K562 (cell line): ENCODE results near the gene PKDCC. TPM values are rescaled to one million over a fixed set of nuclear protein-coding genes. Genes with fewer than 3 reads are reported as not detected.

ENCODE experiments used
- ATAC-seq: fragments of 200-7000 bp; cut with Tn5 transposase; 3 replicates; pipeline ENCODE4 v1.9.1; 2020; ENCODE audit warnings: moderate library complexity
- BruUV-seq: library from RNA; stranded (reverse); fragments of 400-500 nt; replicated peaks from 2 replicates; lab custom pipeline; 2021; lab: Mats Ljungman, UMichigan
- CTCF ChIA-PET: fragments of 300-600 bp; formaldehyde crosslinking; extraction: SDS; loops from one replicate; lab custom pipeline; 2021; ENCODE audit warnings: low intra/inter-chr PET ratio; lab: Yijun Ruan, JAX
- POLR2A ChIA-PET: fragments of 300-600, 350-650 bp; sonication (Branson Sonifier 250); formaldehyde crosslinking; extraction: SDS; loops from one replicate; lab custom pipeline; 2021; ENCODE audit warnings: antibody characterized with exemption, inconsistent platforms; lab: Yijun Ruan, JAX
- DNase-seq, 4 experiments: peaks; one replicate each; pipeline versions ENCODE4 v3.0.0 to v3.0.0-alpha.2; 2011 to 2018; ENCODE audit warnings: low spot score in 3 of 4, mixed read lengths in 3 of 4; ENCODE audit errors: extremely low read depth in 1 of 4
- FAIRE-seq: peaks from 2 replicates; lab custom pipeline; 2011; peaks lifted over from hg19 to GRCh38; lab: Jason Lieb, UNC
- H2AFZ ChIP-seq: 2 replicates; pipeline ENCODE4 v1.6.0; 2011; ENCODE audit warnings: low read depth, low read length, control low read depth, inconsistent platforms
- H3K27ac ChIP-seq: fragments of 200-600 bp; 3 replicates; pipeline ENCODE4 v1.8.0; 2011; ENCODE audit warnings: low read depth, mild to moderate bottlenecking, control low read depth, inconsistent platforms, low read length, moderate library complexity, mixed read lengths; ENCODE audit errors: extremely low read depth
- H3K27me3 ChIP-seq, 2 experiments: fragments of 300-600 bp in 1 of 2; 2 replicates in 1 of 2; 3 replicates in 1 of 2; pipeline versions ENCODE4 v1.6.0 to v1.8.0; 2011; ENCODE audit warnings: inconsistent platforms in 2 of 2, low read length in 2 of 2, mild to moderate bottlenecking in 1 of 2, mixed read lengths in 1 of 2, moderate library complexity in 1 of 2; ENCODE audit not compliant: control insufficient read depth in 2 of 2, insufficient read depth in 2 of 2
- H3K36me3 ChIP-seq: fragments of 300-600 bp; 3 replicates; pipeline ENCODE4 v1.8.0; 2011; ENCODE audit warnings: mild to moderate bottlenecking, low read length, inconsistent platforms; ENCODE audit not compliant: control insufficient read depth, insufficient read depth
- H3K4me1 ChIP-seq, 2 experiments: fragments of 200-600 bp in 1 of 2; replicated peaks in 1 of 2; 2 replicates in 1 of 2; 3 replicates in 1 of 2; pipeline versions ENCODE4 v1.5.1 to v1.8.0; 2011; ENCODE audit warnings: inconsistent platforms in 2 of 2, low read length in 2 of 2, mild to moderate bottlenecking in 1 of 2, mixed read lengths in 1 of 2, moderate library complexity in 1 of 2; ENCODE audit not compliant: control insufficient read depth in 2 of 2, insufficient read depth in 2 of 2
- H3K4me2 ChIP-seq: 2 replicates; pipeline ENCODE4 v1.6.1; 2011; ENCODE audit warnings: low read length, control low read depth, inconsistent platforms, mixed read lengths; ENCODE audit not compliant: insufficient read depth
- H3K4me3 ChIP-seq: fragments of 200-600 bp; sonication (generic), shearing (Covaris generic); 2 replicates; pipeline ENCODE4 v1.5.1; 2016; ENCODE audit warnings: control low read depth, inconsistent platforms
- H3K79me2 ChIP-seq: fragments of 200-600 bp; 3 replicates; pipeline ENCODE4 v1.8.0; 2011; ENCODE audit warnings: low read length, inconsistent platforms; ENCODE audit not compliant: control insufficient read depth, insufficient read depth
- H3K9ac ChIP-seq, 2 experiments: 2 replicates each; pipeline versions ENCODE4 v1.6.0 to v1.6.1; 2011; ENCODE audit warnings: low read depth in 2 of 2, low read length in 2 of 2, control low read depth in 1 of 2, inconsistent platforms in 1 of 2, mild to moderate bottlenecking in 1 of 2, mixed read lengths in 1 of 2; ENCODE audit not compliant: insufficient read depth in 1 of 2
- H3K9me1 ChIP-seq: one replicate; pipeline ENCODE4 v1.6.0; 2011; ENCODE audit warnings: inconsistent platforms, mild to moderate bottlenecking, low read length, moderate library complexity; ENCODE audit not compliant: control insufficient read depth, insufficient read depth
- H3K9me3 ChIP-seq: replicated peaks from 2 replicates; pipeline ENCODE4 v1.5.1; 2011; ENCODE audit warnings: low read depth, low read length, inconsistent platforms; ENCODE audit not compliant: control insufficient read depth, insufficient read depth
- H4K20me1 ChIP-seq: replicated peaks from 2 replicates; pipeline ENCODE4 v1.6.1; 2011; ENCODE audit warnings: low read length, inconsistent platforms, mixed read lengths; ENCODE audit not compliant: control insufficient read depth, insufficient read depth
- ARID1B ChIP-seq: fragments of 450-650 bp; IDR thresholded peaks from 2 replicates; pipeline ENCODE4 v1.6.1; 2016; ENCODE audit warnings: antibody characterized with exemption, mild to moderate bottlenecking, inconsistent platforms
- CBFA2T3 ChIP-seq: fragments of 450-650 bp; IDR thresholded peaks from 2 replicates; pipeline ENCODE4 v1.6.1; 2017
- FOXA3 ChIP-seq, 2 experiments: fragments of 450-650 bp in 1 of 2; sonication (generic) in 1 of 2; formaldehyde crosslinking; IDR thresholded peaks in 1 of 2; conservative IDR thresholded peaks in 1 of 2; 2 replicates each; pipeline versions ENCODE4 v1.4.0 to v1.8.0; 2020 to 2022; ENCODE audit warnings: mild to moderate bottlenecking in 2 of 2, missing genetic modification reagents in 1 of 2
- FOXJ2 ChIP-seq: fragments of 200-800 bp; sonication (Bioruptor generic); IDR thresholded peaks from 2 replicates; pipeline ENCODE4 v1.6.1; 2016; ENCODE audit warnings: missing genetic modification characterization, missing compliant biosample characterization
- GATA2 ChIP-seq: sonication (generic); formaldehyde crosslinking; IDR thresholded peaks from 2 replicates; pipeline ENCODE4 v1.4.0; 2020; ENCODE audit warnings: mild to moderate bottlenecking, missing genetic modification reagents
- MAFG ChIP-seq: fragments of 450-650 bp; conservative IDR thresholded peaks from 2 replicates; pipeline ENCODE4 v1.6.1; 2016; ENCODE audit warnings: missing genetic modification characterization, missing compliant biosample characterization
- MTA1 ChIP-seq: fragments of 450-650 bp; IDR thresholded peaks from 2 replicates; pipeline ENCODE4 v1.6.1; 2017; ENCODE audit warnings: borderline replicate concordance
- SOX6 ChIP-seq: fragments of 450-650 bp; IDR thresholded peaks from 2 replicates; pipeline ENCODE4 v1.6.1; 2014; ENCODE audit warnings: mild to moderate bottlenecking
- TAL1 ChIP-seq: fragments of 450-650 bp; IDR thresholded peaks from 2 replicates; pipeline ENCODE4 v1.6.1; 2016; ENCODE audit warnings: mild to moderate bottlenecking
- TCF3 ChIP-seq: sonication (generic); formaldehyde crosslinking; IDR thresholded peaks from 2 replicates; pipeline ENCODE4 v1.4.0; 2020; ENCODE audit warnings: mild to moderate bottlenecking, missing genetic modification reagents
- TEAD4 ChIP-seq, 2 experiments: sonication (generic) in 1 of 2; formaldehyde crosslinking in 1 of 2; IDR thresholded peaks; 2 replicates each; pipeline versions ENCODE4 v1.6.1 to v1.8.0; 2012 to 2022; ENCODE audit warnings: borderline replicate concordance in 1 of 2, inconsistent platforms in 1 of 2, low read length in 1 of 2, mild to moderate bottlenecking in 1 of 2, missing genetic modification reagents in 1 of 2
- WGBS: fragments of 100-300 bp; shearing (Covaris generic); methylation state at CpG from one replicate; pipeline ENCODE4 v1.1.6; 2016; ENCODE audit warnings: low coverage, mixed read lengths; ENCODE audit not compliant: insufficient coverage; ENCODE audit errors: missing lambda C conversion rate; 5-methylcytosine and 5-hydroxymethylcytosine counted together
- in situ Hi-C: fragments of 300-500 bp; cut with MboI; formaldehyde crosslinking; loops from 4 replicates; pipeline ENCODE4 v1.15.0; 2018; ENCODE audit warnings: inconsistent platforms, mixed read lengths
- intact Hi-C: fragments of 100-400 bp; cut with micrococcal nuclease; formaldehyde crosslinking; loops from 2 replicates; pipeline ENCODE4 v1.14.2; 2022
- polyA plus RNA-seq, 8 experiments: library from polyadenylated mRNA; depleted of rRNA in 4 of 8; stranded (reverse) in 5 of 8; unstranded in 3 of 8; fragments of >200 nt; fragmentation: Nextera tagmentation in 2 of 8; fragmentation: Illumina TruSeq in 1 of 8; extraction: Ambion mirVana in 2 of 8; extraction: Trizol in 1 of 8; gene quantifications; 2 replicates each; pipeline versions ENCODE4 v1.2.1 to v1.2.3, GENCODE V29; 2011 to 2014; ENCODE audit warnings: inconsistent platforms in 1 of 8, missing spikeins in 1 of 8
- total RNA-seq, 7 experiments: library from RNA; depleted of rRNA in 6 of 7; stranded (reverse); fragments of >200 nt in 6 of 7; fragmentation: Illumina TruSeq in 2 of 7; extraction: Trizol in 2 of 7; gene quantifications; 2 replicates each; pipeline versions ENCODE4 v1.2.1 to v1.2.3, GENCODE V29; 2011 to 2021; ENCODE audit warnings: low replicate concordance in 1 of 7
- TF ChIP-seq, protein P1 (sequence below): fragments of 450-650 bp; IDR thresholded peaks from 2 replicates; pipeline ENCODE4 v1.6.1; 2016; ENCODE audit warnings: low read depth, mild to moderate bottlenecking, moderate library complexity
- TF ChIP-seq, protein P2 (sequence below), 3 experiments: fragments of 200-800 bp in 1 of 3; fragments of 250-450 bp in 1 of 3; fragments of 450-650 bp in 1 of 3; sonication (Bioruptor Pico) in 1 of 3; sonication (Bioruptor generic) in 1 of 3; formaldehyde crosslinking in 1 of 3; IDR thresholded peaks; 2 replicates each; pipeline versions ENCODE4 v1.6.1 to v1.8.0; 2016 to 2022; ENCODE audit warnings: mild to moderate bottlenecking in 2 of 3, missing genetic modification characterization in 2 of 3, missing compliant biosample characterization in 1 of 3, moderate library complexity in 1 of 3
- TF ChIP-seq, protein P3 (sequence below): sonication (generic); formaldehyde crosslinking; IDR thresholded peaks from 2 replicates; pipeline ENCODE4 v1.8.0; 2022; ENCODE audit warnings: missing genetic modification reagents, mild to moderate bottlenecking, moderate library complexity, borderline replicate concordance

PKDCC gene
- total and polyA plus RNA-seq, 9 of the 15 experiments (the other 6 are each of a cell fraction or from before 2014, with no cell fraction given) = 0.62 to 14.8 (median 1.3) TPM; not detected in 2

DNA sequence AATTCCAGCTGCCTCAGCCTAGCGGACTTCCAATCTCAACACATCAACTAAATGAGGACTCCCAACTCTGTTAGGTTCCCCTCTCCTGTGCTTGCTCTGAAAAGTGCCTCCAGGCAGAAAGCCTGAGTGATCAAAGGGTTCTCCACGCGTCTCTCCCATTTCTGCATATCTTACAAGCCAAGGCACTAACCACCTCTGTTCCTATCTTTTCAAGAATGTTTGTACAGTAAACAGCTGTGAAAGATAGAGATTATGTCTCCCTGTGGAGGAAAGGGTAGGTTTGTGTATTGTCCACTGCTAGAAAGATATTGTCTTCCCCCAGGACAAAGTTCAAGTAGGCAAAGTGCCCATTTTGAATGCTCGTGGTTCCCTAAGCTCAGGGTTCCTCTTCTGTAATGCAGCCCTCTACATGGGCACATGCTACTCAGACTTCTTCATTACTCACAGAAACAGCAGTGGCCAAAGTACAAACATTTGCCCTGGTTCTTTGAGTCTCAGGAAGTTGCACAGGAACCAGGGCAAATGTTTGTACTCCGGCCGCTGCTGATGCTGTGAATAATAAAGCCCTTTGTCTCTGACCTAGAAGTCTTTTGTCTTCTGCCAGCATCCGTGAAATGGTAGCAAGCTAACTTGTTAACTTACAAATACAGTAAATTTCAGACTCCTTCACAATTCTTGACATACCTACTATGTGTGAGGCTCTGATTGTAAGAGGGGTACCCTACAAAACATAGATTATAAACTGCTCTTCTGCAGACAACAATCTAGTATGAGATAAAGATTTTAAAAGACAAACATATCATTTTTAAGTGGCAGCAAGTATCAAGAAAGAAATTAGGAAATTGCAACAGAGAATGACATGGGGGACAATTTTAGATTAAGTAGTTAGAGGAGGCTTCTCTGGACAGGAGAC, 44.5 kb downstream of the PKDCC start:
- Histone ChIP-seq H3K9me3 (no peaks in the 10 kb centered on the region), H3K4me3 (no peak overlapping the region), H3K79me2 (no peaks in the 10 kb centered on the region), H3K9me1 (no peaks in the 10 kb centered on the region), H4K20me1 (no peaks in the 10 kb centered on the region), H3K4me1 (peaks cover 0 to 3% of the 10 kb centered on the region in 2 experiments; a peak in 2 of 5 replicates), H3K9ac (no peak overlapping the region), H2AFZ (no peak overlapping the region), H3K27ac (no peak overlapping the region), H3K4me2 (peak overlapping the region; percentile 8; the same call in 1 of the 2 replicates), H3K27me3 (peaks cover 2 to 6% of the 10 kb centered on the region in 2 experiments; a peak in 3 of 5 replicates), H3K36me3 (no peaks in the 10 kb centered on the region)
- WGBS = 17% methylated on average over 7 of the region's 7 CpGs
- ChIA-PET CTCF (no interaction called here), POLR2A (no interaction called here)
- DNase-seq (no peak), ATAC-seq (no peak), FAIRE-seq (no peak)
- BruUV-seq = no TSS peak
- intact Hi-C loops = no loop called here
- in situ Hi-C loops = loop anchor here (10.0 kb wide), 1 partner anchor 232 kb away; no protein-coding TSS in a partner anchor
- TF ChIP-seq FOXA3 (CRISPR knock-in tag; conservative IDR thresholded peaks at IDR 0.05 in 1 of 2, IDR thresholded peaks at IDR 0.05 in 1 of 2) = peak in 1 of 2 experiments; percentile 78; a peak in 2 of 4 replicates
- peak; percentile 55 for TF ChIP-seq CBFA2T3
- TF ChIP-seq TCF3 (CRISPR knock-in tag) = peak; percentile 78
- peak; percentile 51 for TF ChIP-seq TAL1
- no peak for TF ChIP-seq FOXJ2 (tag)
- peak; percentile 50 for TF ChIP-seq SOX6
- TF ChIP-seq MAFG (tag) = no peak
- TF ChIP-seq, protein P1, sequence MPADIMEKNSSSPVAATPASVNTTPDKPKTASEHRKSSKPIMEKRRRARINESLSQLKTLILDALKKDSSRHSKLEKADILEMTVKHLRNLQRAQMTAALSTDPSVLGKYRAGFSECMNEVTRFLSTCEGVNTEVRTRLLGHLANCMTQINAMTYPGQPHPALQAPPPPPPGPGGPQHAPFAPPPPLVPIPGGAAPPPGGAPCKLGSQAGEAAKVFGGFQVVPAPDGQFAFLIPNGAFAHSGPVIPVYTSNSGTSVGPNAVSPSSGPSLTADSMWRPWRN = peak; percentile 71
- TF ChIP-seq, protein P2, sequence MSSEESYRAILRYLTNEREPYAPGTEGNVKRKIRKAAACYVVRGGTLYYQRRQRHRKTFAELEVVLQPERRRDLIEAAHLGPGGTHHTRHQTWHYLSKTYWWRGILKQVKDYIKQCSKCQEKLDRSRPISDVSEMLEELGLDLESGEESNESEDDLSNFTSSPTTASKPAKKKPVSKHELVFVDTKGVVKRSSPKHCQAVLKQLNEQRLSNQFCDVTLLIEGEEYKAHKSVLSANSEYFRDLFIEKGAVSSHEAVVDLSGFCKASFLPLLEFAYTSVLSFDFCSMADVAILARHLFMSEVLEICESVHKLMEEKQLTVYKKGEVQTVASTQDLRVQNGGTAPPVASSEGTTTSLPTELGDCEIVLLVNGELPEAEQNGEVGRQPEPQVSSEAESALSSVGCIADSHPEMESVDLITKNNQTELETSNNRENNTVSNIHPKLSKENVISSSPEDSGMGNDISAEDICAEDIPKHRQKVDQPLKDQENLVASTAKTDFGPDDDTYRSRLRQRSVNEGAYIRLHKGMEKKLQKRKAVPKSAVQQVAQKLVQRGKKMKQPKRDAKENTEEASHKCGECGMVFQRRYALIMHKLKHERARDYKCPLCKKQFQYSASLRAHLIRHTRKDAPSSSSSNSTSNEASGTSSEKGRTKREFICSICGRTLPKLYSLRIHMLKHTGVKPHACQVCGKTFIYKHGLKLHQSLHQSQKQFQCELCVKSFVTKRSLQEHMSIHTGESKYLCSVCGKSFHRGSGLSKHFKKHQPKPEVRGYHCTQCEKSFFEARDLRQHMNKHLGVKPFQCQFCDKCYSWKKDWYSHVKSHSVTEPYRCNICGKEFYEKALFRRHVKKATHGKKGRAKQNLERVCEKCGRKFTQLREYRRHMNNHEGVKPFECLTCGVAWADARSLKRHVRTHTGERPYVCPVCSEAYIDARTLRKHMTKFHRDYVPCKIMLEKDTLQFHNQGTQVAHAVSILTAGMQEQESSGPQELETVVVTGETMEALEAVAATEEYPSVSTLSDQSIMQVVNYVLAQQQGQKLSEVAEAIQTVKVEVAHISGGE (CRISPR knock-in tag; IDR thresholded peaks at IDR 0.05) = no peak
- TF ChIP-seq ARID1B = peak; percentile 32; the same call in 1 of the 2 replicates
- TF ChIP-seq, protein P3, sequence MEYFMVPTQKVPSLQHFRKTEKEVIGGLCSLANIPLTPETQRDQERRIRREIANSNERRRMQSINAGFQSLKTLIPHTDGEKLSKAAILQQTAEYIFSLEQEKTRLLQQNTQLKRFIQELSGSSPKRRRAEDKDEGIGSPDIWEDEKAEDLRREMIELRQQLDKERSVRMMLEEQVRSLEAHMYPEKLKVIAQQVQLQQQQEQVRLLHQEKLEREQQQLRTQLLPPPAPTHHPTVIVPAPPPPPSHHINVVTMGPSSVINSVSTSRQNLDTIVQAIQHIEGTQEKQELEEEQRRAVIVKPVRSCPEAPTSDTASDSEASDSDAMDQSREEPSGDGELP (CRISPR knock-in tag) = peak; percentile 65
- peak; percentile 54 for TF ChIP-seq GATA2 (CRISPR knock-in tag)
- TF ChIP-seq TEAD4 (IDR thresholded peaks at IDR 0.05; ENCODE audit: low read length) = 0 out of 2 replicates have a peak, but pooled peaks have one; percentile 21
- TF ChIP-seq TEAD4 (CRISPR knock-in tag; IDR thresholded peaks at IDR 0.05; ENCODE audit: borderline replicate concordance) = no peak
- TF ChIP-seq MTA1 = no peak
- TF ChIP-seq, all 486 proteins: peak for 10
